G401 (cell line): ENCODE measurements around the gene APBA3. TPM values are rescaled to one million over a fixed set of nuclear protein-coding genes. Genes with fewer than 3 reads are reported as not detected.

Experiments used
- total RNA-seq: library from RNA; depleted of rRNA; stranded (reverse); fragments of >200 nt; shearing (Covaris generic); gene quantifications from 2 replicates; pipeline ENCODE4 v1.2.3, GENCODE V29; 2014; rRNA removed

The APBA3 gene
- total RNA-seq, 1 experiment from 2014 or later, result 18.2 TPM

Other genes starting within 250 kb of the APBA3 start
- gene TEKTIP1, start 222.5 kb downstream of the APBA3 start, total RNA-seq, result not detected in 2 replicates
- gene MFSD12, start 204.1 kb downstream of the APBA3 start, total RNA-seq, result 128 and 151 TPM in 2 replicates
- gene HMG20B, start 188.7 kb downstream of the APBA3 start, total RNA-seq, result 131 and 174 TPM in 2 replicates
- gene GIPC3, start 176.2 kb downstream of the APBA3 start, total RNA-seq, result not detected in 2 replicates
- 7.7 and 9.7 TPM in 2 replicates for gene TBXA2R, start 154.8 kb downstream of the APBA3 start, total RNA-seq
- 43.3 and 47.8 TPM in 2 replicates for gene CACTIN, start 134.9 kb downstream of the APBA3 start, total RNA-seq
- gene PIP5K1C, start 61.2 kb downstream of the APBA3 start, total RNA-seq, result 5.3 and 13.0 TPM in 2 replicates
- 12.4 and 15.1 TPM in 2 replicates for gene TJP3, start 53.3 kb downstream of the APBA3 start, total RNA-seq
- 60.7 and 66.3 TPM in 2 replicates for gene MRPL54, start 990 bp upstream of the APBA3 start, total RNA-seq
- gene RAX2, start 10.5 kb upstream of the APBA3 start, total RNA-seq, result 0.37 TPM in 1 of 2 replicates, not detected in the other
- 18.5 and 31.4 TPM in 2 replicates for gene MATK, start 24.7 kb upstream of the APBA3 start, total RNA-seq
- 22.5 and 49.8 TPM in 2 replicates for gene ZFR2, start 107.3 kb upstream of the APBA3 start, total RNA-seq
- gene ATCAY, start 119.0 kb upstream of the APBA3 start, total RNA-seq, result 0.18 and 0.44 TPM in 2 replicates
- gene NMRK2, start 171.4 kb upstream of the APBA3 start, total RNA-seq, result 22.0 and 27.8 TPM in 2 replicates
- 171 and 247 TPM in 2 replicates for gene DAPK3, start 209.4 kb upstream of the APBA3 start, total RNA-seq
- gene EEF2, start 223.8 kb upstream of the APBA3 start, total RNA-seq, result 2,932 and 3,263 TPM in 2 replicates
- gene PIAS4, start 246.0 kb upstream of the APBA3 start, total RNA-seq, result 24.7 and 45.7 TPM in 2 replicates